Measurements from ENCODE around the gene GRK4. TPM values are rescaled to one million over a fixed set of nuclear protein-coding genes. Genes with fewer than 3 reads are reported as not detected.

Gene GRK4
- total RNA-seq, 1 donor from 2014 or later = 1.3 TPM

DNA sequence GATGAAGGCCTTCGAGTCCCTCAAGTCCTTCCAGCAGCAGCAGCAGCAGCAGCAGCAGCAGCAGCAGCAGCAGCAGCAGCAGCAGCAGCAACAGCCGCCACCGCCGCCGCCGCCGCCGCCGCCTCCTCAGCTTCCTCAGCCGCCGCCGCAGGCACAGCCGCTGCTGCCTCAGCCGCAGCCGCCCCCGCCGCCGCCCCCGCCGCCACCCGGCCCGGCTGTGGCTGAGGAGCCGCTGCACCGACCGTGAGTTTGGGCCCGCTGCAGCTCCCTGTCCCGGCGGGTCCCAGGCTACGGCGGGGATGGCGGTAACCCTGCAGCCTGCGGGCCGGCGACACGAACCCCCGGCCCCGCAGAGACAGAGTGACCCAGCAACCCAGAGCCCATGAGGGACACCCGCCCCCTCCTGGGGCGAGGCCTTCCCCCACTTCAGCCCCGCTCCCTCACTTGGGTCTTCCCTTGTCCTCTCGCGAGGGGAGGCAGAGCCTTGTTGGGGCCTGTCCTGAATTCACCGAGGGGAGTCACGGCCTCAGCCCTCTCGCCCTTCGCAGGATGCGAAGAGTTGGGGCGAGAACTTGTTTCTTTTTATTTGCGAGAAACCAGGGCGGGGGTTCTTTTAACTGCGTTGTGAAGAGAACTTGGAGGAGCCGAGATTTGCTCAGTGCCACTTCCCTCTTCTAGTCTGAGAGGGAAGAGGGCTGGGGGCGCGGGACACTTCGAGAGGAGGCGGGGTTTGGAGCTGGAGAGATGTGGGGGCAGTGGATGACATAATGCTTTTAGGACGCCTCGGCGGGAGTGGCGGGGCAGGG is 111.7 kb downstream of the GRK4 start:
- Mint-ChIP-seq H3K36me3 (peaks cover 4% of the 10 kb centered on the region), H3K9me3 (no peaks in the 10 kb centered on the region), H3K4me3 (peak overlapping the region; percentile 97), H3K4me1 (peaks cover 15% of the 10 kb centered on the region), H3K27ac (peak overlapping the region; percentile 94), H3K27me3 (ENCODE audit: insufficient read depth, low read depth) (peaks cover 8% of the 10 kb centered on the region)
- Histone ChIP-seq H3K36me3 (no peaks in the 10 kb centered on the region), H3K4me1 (peaks cover 16% of the 10 kb centered on the region), H2AFZ (replicated peaks) (peak overlapping the region; percentile 94), H3K4me3 (peak overlapping the region; percentile 95), H3K27ac (peak overlapping the region; percentile 89), H3K9me3 (ENCODE audit: low read depth) (no peaks in the 10 kb centered on the region), H3K27me3 (no peaks in the 10 kb centered on the region), H3K9ac (peak overlapping the region; percentile 87), H3K79me2 (ENCODE audit: low read depth) (peaks cover 51% of the 10 kb centered on the region), H3K4me2 (peak overlapping the region; percentile 89), H3F3A (ENCODE audit: low read depth) (peaks cover 12% of the 10 kb centered on the region), H4K20me1 (ENCODE audit: low read depth) (peaks cover 45% of the 10 kb centered on the region)
- TF ChIP-seq EZH2phosphoT487 (IDR thresholded peaks at IDR 0.05) = no peak
- no peak for TF ChIP-seq EZH2 (IDR thresholded peaks at IDR 0.05)
- TF ChIP-seq, protein P1, sequence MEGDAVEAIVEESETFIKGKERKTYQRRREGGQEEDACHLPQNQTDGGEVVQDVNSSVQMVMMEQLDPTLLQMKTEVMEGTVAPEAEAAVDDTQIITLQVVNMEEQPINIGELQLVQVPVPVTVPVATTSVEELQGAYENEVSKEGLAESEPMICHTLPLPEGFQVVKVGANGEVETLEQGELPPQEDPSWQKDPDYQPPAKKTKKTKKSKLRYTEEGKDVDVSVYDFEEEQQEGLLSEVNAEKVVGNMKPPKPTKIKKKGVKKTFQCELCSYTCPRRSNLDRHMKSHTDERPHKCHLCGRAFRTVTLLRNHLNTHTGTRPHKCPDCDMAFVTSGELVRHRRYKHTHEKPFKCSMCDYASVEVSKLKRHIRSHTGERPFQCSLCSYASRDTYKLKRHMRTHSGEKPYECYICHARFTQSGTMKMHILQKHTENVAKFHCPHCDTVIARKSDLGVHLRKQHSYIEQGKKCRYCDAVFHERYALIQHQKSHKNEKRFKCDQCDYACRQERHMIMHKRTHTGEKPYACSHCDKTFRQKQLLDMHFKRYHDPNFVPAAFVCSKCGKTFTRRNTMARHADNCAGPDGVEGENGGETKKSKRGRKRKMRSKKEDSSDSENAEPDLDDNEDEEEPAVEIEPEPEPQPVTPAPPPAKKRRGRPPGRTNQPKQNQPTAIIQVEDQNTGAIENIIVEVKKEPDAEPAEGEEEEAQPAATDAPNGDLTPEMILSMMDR (IDR thresholded peaks at IDR 0.05) = no peak
- peak; percentile 88 for DNase-seq (ENCODE audit: low spot score)

DNA sequence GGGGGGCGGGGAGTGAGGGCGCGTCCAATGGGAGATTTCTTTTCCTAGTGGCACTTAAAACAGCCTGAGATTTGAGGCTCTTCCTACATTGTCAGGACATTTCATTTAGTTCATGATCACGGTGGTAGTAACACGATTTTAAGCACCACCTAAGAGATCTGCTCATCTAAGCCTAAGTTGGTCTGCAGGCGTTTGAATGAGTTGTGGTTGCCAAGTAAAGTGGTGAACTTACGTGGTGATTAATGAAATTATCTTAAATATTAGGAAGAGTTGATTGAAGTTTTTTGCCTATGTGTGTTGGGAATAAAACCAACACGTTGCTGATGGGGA is 112.2 kb downstream of the GRK4 start:
- Histone ChIP-seq H3K36me3 (no peaks in the 10 kb centered on the region), H4K20me1 (ENCODE audit: low read depth) (peaks cover 51% of the 10 kb centered on the region), H3K9ac (peak overlapping the region; percentile 87), H3K4me3 (peak overlapping the region; percentile 95), H3K9me3 (ENCODE audit: low read depth) (no peaks in the 10 kb centered on the region), H2AFZ (replicated peaks) (no peak overlapping the region), H3K27ac (no peak overlapping the region), H3F3A (ENCODE audit: low read depth) (peaks cover 12% of the 10 kb centered on the region), H3K4me2 (peak overlapping the region; percentile 89), H3K4me1 (peaks cover 16% of the 10 kb centered on the region), H3K79me2 (ENCODE audit: low read depth) (peaks cover 57% of the 10 kb centered on the region), H3K27me3 (no peaks in the 10 kb centered on the region)
- no peaks in the 10 kb centered on the region for H3K9me3 Mint-ChIP-seq
- peaks cover 15% of the 10 kb centered on the region for H3K4me1 Mint-ChIP-seq
- H3K27me3 Mint-ChIP-seq (ENCODE audit: insufficient read depth, low read depth) = peaks cover 5% of the 10 kb centered on the region
- peak overlapping the region; percentile 5 for H3K27ac Mint-ChIP-seq
- peak overlapping the region; percentile 97 for H3K4me3 Mint-ChIP-seq
- TF ChIP-seq, protein P1 (IDR thresholded peaks at IDR 0.05) = no peak
- TF ChIP-seq EZH2 (IDR thresholded peaks at IDR 0.05) (no peak), EZH2phosphoT487 (IDR thresholded peaks at IDR 0.05) (no peak)
- no peak for DNase-seq (ENCODE audit: low spot score)
- H3K36me3 Mint-ChIP-seq = peaks cover 4% of the 10 kb centered on the region

DNA sequence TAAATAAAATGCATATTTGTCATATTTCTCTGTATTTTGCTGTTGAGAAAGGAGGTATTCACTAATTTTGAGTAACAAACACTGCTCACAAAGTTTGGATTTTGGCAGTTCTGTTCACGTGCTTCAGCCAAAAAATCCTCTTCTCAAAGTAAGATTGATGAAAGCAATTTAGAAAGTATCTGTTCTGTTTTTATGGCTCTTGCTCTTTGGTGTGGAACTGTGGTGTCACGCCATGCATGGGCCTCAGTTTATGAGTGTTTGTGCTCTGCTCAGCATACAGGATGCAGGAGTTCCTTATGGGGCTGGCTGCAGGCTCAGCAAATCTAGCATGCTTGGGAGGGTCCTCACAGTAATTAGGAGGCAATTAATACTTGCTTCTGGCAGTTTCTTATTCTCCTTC is 114.4 kb downstream of the GRK4 start:
- H3K36me3 ChIP-seq = no peaks in the 10 kb centered on the region
- H3K27me3 Mint-ChIP-seq (ENCODE audit: insufficient read depth, low read depth) = peaks cover 4% of the 10 kb centered on the region
- peaks cover 16% of the 10 kb centered on the region for H3K4me1 ChIP-seq
- no peak for DNase-seq (ENCODE audit: low spot score)
- H3K79me2 ChIP-seq (ENCODE audit: low read depth) = peaks cover 79% of the 10 kb centered on the region
- no peaks in the 10 kb centered on the region for H3K27me3 ChIP-seq
- no peak overlapping the region for H3K4me3 Mint-ChIP-seq
- no peaks in the 10 kb centered on the region for H3K9me3 ChIP-seq (ENCODE audit: low read depth)
- no peak overlapping the region for H3K4me2 ChIP-seq
- H3K9ac ChIP-seq = no peak overlapping the region
- no peak overlapping the region for H3K27ac Mint-ChIP-seq
- no peak overlapping the region for H3K27ac ChIP-seq
- H2AFZ ChIP-seq (replicated peaks) = no peak overlapping the region
- no peak for TF ChIP-seq EZH2 (IDR thresholded peaks at IDR 0.05)
- TF ChIP-seq, protein P1 (IDR thresholded peaks at IDR 0.05) = no peak
- TF ChIP-seq EZH2phosphoT487 (IDR thresholded peaks at IDR 0.05) = no peak
- peaks cover 7% of the 10 kb centered on the region for H3K36me3 Mint-ChIP-seq
- H3K4me3 ChIP-seq = no peak overlapping the region
- H3K9me3 Mint-ChIP-seq = no peaks in the 10 kb centered on the region
- H4K20me1 ChIP-seq (ENCODE audit: low read depth) = peaks cover 69% of the 10 kb centered on the region
- H3F3A ChIP-seq (ENCODE audit: low read depth) = peaks cover 12% of the 10 kb centered on the region
- peaks cover 15% of the 10 kb centered on the region for H3K4me1 Mint-ChIP-seq
